T-cell (primary cell): ENCODE measurements around the gene ATP8A1. TPM values are rescaled to one million over a fixed set of nuclear protein-coding genes. Genes with fewer than 3 reads are reported as not detected.

Experiments used
- ATAC-seq, 4 experiments: fragments of 200-7000 bp in 3 of 4; fragments of 150-1000 bp in 1 of 4; cut with Tn5 transposase; replicated peaks in 1 of 4; 1 replicate in 3 of 4; 2 replicates in 1 of 4; pipeline ENCODE4 v1.10.0; 2021; ENCODE audit warnings: moderate library complexity in 3 of 4, mild to moderate bottlenecking in 2 of 4, moderate number of reproducible peaks in 1 of 4
- CTCF ChIA-PET, 2 donors: fragments of 300-600 bp; sonication (Branson Sonifier 250); formaldehyde crosslinking; loops; one replicate each; lab custom pipeline; 2022; ENCODE audit warnings: antibody characterized with exemption in 2 of 2; lab: Charles Lee
- POLR2A ChIA-PET, 2 donors: fragments of 300-600 bp; sonication (Branson Sonifier 250); formaldehyde crosslinking; loops; one replicate each; lab custom pipeline; 2022; ENCODE audit warnings: antibody characterized with exemption in 2 of 2; lab: Charles Lee
- DNase-seq, 35 experiments: peaks; one replicate each; pipeline versions ENCODE4 v3.0.0 to v3.0.0-alpha.2; 2013 to 2023
- H3K27ac ChIP-seq: one replicate; pipeline ENCODE4 v1.5.1; 2013; ENCODE audit warnings: low read length
- H3K27me3 ChIP-seq, 2 experiments: replicated peaks in 1 of 2; 1 replicate in 1 of 2; 2 replicates in 1 of 2; pipeline versions ENCODE4 v1.6.1 to v1.7.0; 2013; ENCODE audit warnings: low read length in 1 of 2, mixed read lengths in 1 of 2; ENCODE audit not compliant: control insufficient read depth in 2 of 2, insufficient read depth in 2 of 2; ENCODE audit errors: extremely low read depth in 1 of 2
- H3K36me3 ChIP-seq, 2 donors: 1 replicate in 1 of 2; 2 replicates in 1 of 2; pipeline versions ENCODE4 v1.6.1 to v1.7.0; 2013; ENCODE audit warnings: low read length in 1 of 2; ENCODE audit not compliant: control insufficient read depth in 2 of 2, insufficient read depth in 1 of 2; ENCODE audit errors: extremely low read depth in 1 of 2
- H3K4me1 ChIP-seq, 2 experiments: 1 replicate in 1 of 2; 2 replicates in 1 of 2; pipeline versions ENCODE4 v1.6.1 to v1.7.0; 2013; ENCODE audit warnings: low read length in 2 of 2, mixed read lengths in 1 of 2; ENCODE audit not compliant: insufficient read depth in 2 of 2, control insufficient read depth in 1 of 2; ENCODE audit errors: extremely low read depth in 1 of 2
- H3K4me3 ChIP-seq, 2 donors: 1 replicate in 1 of 2; 2 replicates in 1 of 2; pipeline versions ENCODE4 v1.5.1 to v1.7.0; 2013; ENCODE audit warnings: mild to moderate bottlenecking in 2 of 2, low read length in 1 of 2, moderate library complexity in 1 of 2; ENCODE audit not compliant: control insufficient read depth in 1 of 2; ENCODE audit errors: extremely low read depth in 1 of 2
- H3K9me3 ChIP-seq: 2 replicates; pipeline ENCODE4 v1.7.0; 2013
- H3K27ac Mint-ChIP-seq, 2 donors: one replicate each; pipeline ENCODE4 v1.8.0; 2020 to 2021; ENCODE audit warnings: mild to moderate bottlenecking in 2 of 2, mixed read lengths in 2 of 2
- H3K27me3 Mint-ChIP-seq, 2 donors: one replicate each; pipeline ENCODE4 v1.8.0; 2021 to 2022; ENCODE audit warnings: mixed read lengths in 2 of 2
- H3K36me3 Mint-ChIP-seq: one replicate; pipeline ENCODE4 v1.8.0; 2021; ENCODE audit warnings: mixed read lengths
- H3K4me1 Mint-ChIP-seq, 3 donors: one replicate each; pipeline ENCODE4 v1.8.0; 2020 to 2022; ENCODE audit warnings: mixed read lengths in 3 of 3, mild to moderate bottlenecking in 1 of 3
- H3K4me3 Mint-ChIP-seq, 3 donors: one replicate each; pipeline ENCODE4 v1.8.0; 2020 to 2022; ENCODE audit warnings: mild to moderate bottlenecking in 3 of 3, mixed read lengths in 3 of 3, moderate library complexity in 3 of 3
- H3K9me3 Mint-ChIP-seq, 3 donors: one replicate each; pipeline ENCODE4 v1.8.0; 2020 to 2022; ENCODE audit warnings: mixed read lengths in 3 of 3
- WGBS: methylation state at CpG from one replicate; pipeline ENCODE4 v1.1.5; 2013; ENCODE audit warnings: missing lambda C conversion rate; ENCODE audit not compliant: insufficient coverage; 5-methylcytosine and 5-hydroxymethylcytosine counted together
- total RNA-seq, 35 experiments: library from RNA in 6 of 35; stranded (reverse) in 6 of 35; fragments of 120-200 nt in 1 of 35; gene quantifications; one replicate each; pipeline versions ENCODE4 v1.2.1 to v1.2.4 and lab custom pipeline; 2013 to 2026

Gene ATP8A1
- total RNA-seq, 5 donors from 2014 or later (not counting 1 experiment from before 2014, with no cell fraction given): 33.7 to 73.2 (median 47.8) TPM

- Mint-ChIP-seq H3K4me1 (no peaks in the 10 kb centered on the region), H3K27me3 (no peaks in the 10 kb centered on the region), H3K36me3 (peaks cover 63% of the 10 kb centered on the region), H3K27ac (no peak overlapping the region), H3K4me3 (no peak overlapping the region), H3K9me3 (no peaks in the 10 kb centered on the region)
- no peaks in the 10 kb centered on the region for H3K27me3 ChIP-seq
- no peak overlapping the region for H3K27ac ChIP-seq
- ChIA-PET CTCF (no interaction called here), POLR2A (no interaction called here)
- ATAC-seq (no peak), DNase-seq (no peak)
- no peaks in the 10 kb centered on the region for H3K9me3 ChIP-seq
- peaks cover 0 to 36% of the 10 kb centered on the region in 2 donors for H3K36me3 ChIP-seq
- H3K4me1 ChIP-seq: no peaks in the 10 kb centered on the region
- no peak overlapping the region for H3K4me3 ChIP-seq
- WGBS: 100% methylated on average over 2 of the region's 4 CpGs
Measured at GRCh38 chr4:42411803-42412202, 245.1 kb downstream of the ATP8A1 start.

DNA sequence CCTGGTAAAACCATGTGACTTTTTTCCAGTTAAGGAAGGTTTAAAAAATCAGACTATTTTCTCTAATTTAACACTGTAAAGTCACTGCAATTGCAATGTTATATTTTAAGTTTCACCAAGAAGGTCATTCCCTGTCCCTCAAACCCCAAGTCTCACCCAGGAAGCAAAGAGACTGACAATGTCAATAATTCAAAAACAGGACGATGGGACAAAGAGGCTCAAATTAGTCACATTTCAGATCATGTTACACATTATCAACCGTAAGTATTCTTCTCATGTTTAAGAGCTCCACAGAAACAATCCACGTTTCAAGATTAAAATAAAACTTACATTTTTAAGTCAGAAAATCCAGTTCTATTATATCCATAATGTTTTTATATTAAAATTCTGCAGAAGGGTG lies 246.5 kb downstream of the ATP8A1 start:
- no peak for ATAC-seq
- no peaks in the 10 kb centered on the region for H3K27me3 ChIP-seq
- 100% methylated on average over 1 of the region's 3 CpGs for WGBS
- ChIA-PET POLR2A (no interaction called here), CTCF (no interaction called here)
- H3K4me1 Mint-ChIP-seq: no peaks in the 10 kb centered on the region
- no peaks in the 10 kb centered on the region for H3K4me1 ChIP-seq
- peaks cover 61% of the 10 kb centered on the region for H3K36me3 Mint-ChIP-seq
- H3K4me3 ChIP-seq: no peak overlapping the region
- no peak overlapping the region for H3K27ac ChIP-seq
- DNase-seq: no peak
- H3K9me3 Mint-ChIP-seq: no peaks in the 10 kb centered on the region
- no peak overlapping the region for H3K4me3 Mint-ChIP-seq
- no peaks in the 10 kb centered on the region for H3K27me3 Mint-ChIP-seq
- no peak overlapping the region for H3K27ac Mint-ChIP-seq
- no peaks in the 10 kb centered on the region for H3K9me3 ChIP-seq
- peaks cover 0 to 27% of the 10 kb centered on the region in 2 donors for H3K36me3 ChIP-seq

DNA sequence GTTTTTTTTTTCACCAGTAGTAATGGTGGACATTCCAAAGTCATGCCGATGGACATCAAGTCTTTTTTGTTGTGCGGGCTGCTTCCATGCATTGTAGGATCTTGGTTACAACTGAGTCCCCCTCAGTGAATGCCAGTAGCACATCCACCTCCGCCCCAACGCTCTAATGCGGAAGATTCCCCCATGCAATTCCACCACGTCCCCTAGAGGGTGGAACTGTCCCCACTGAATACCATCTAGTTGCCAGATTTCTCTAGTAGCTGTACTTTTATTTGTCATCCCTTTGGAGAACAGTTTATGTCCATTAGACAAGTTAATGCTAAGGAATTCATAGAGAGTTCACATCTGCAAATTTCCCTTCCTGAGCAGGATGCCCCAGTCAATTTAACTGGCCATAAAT lies 252.9 kb downstream of the ATP8A1 start:
- H3K27me3 Mint-ChIP-seq: peaks cover 30% of the 10 kb centered on the region in 2 donors
- Histone ChIP-seq H3K27me3 (peaks cover 13 to 20% of the 10 kb centered on the region in 2 experiments), H3K9me3 (no peaks in the 10 kb centered on the region), H3K4me3 (no peak overlapping the region), H3K36me3 (no peaks in the 10 kb centered on the region), H3K27ac (no peak overlapping the region), H3K4me1 (peaks cover 0 to 4% of the 10 kb centered on the region in 2 experiments)
- H3K36me3 Mint-ChIP-seq: peaks cover 17% of the 10 kb centered on the region
- 91% methylated on average over 4 of the region's 6 CpGs for WGBS
- no peak for ATAC-seq
- no peak overlapping the region for H3K4me3 Mint-ChIP-seq
- no peaks in the 10 kb centered on the region for H3K9me3 Mint-ChIP-seq
- ChIA-PET POLR2A (no interaction called here), CTCF (no interaction called here)
- H3K4me1 Mint-ChIP-seq: peaks cover 9 to 13% (median 13%) of the 10 kb centered on the region in 3 donors
- no peak overlapping the region for H3K27ac Mint-ChIP-seq
- DNase-seq: no peak

GRCh38 chr4:42401171-42401570 lies 255.7 kb downstream of the ATP8A1 start:
- Mint-ChIP-seq H3K4me1 (peaks cover 31 to 33% (median 33%) of the 10 kb centered on the region in 3 donors), H3K27me3 (peaks cover 44 to 53% of the 10 kb centered on the region in 2 donors), H3K36me3 (peaks cover 7% of the 10 kb centered on the region), H3K9me3 (no peaks in the 10 kb centered on the region), H3K4me3 (no peak overlapping the region), H3K27ac (no peak overlapping the region)
- no peak overlapping the region for H3K4me3 ChIP-seq
- CTCF ChIA-PET: no interaction called here
- H3K27ac ChIP-seq: no peak overlapping the region
- POLR2A ChIA-PET: no interaction called here
- DNase-seq (no peak), ATAC-seq (no peak)
- H3K27me3 ChIP-seq: peaks cover 18 to 47% of the 10 kb centered on the region in 2 experiments
- H3K9me3 ChIP-seq: no peaks in the 10 kb centered on the region
- WGBS: 59% methylated on average over 9 of the region's 9 CpGs
- H3K4me1 ChIP-seq: peaks cover 2 to 31% of the 10 kb centered on the region in 2 experiments
- H3K36me3 ChIP-seq: no peaks in the 10 kb centered on the region

DNA sequence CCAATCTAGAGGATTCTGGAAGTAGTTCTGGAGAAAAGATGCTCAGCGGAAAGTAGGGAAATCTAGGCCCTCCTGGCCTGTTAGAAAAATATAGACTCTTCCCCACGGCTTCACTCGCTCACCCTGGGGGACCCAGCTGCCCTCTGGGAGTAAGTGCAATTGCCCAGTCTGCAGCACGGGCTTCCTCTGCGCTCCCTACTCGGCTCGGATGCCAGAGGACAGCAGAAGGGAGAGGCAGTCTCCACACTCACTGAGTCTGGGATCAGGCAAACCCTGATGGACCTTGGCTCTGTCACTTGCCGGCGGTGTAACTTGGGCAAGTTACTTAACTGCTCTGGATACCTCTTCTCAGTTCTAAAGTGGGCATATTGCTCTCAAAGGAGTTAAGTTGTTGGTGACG lies 257.5 kb downstream of the ATP8A1 start:
- H3K27me3 Mint-ChIP-seq: peaks cover 48 to 63% of the 10 kb centered on the region in 2 donors
- H3K4me1 Mint-ChIP-seq: peaks cover 31 to 33% (median 33%) of the 10 kb centered on the region in 3 donors
- Histone ChIP-seq H3K36me3 (no peaks in the 10 kb centered on the region), H3K4me1 (peaks cover 2 to 31% of the 10 kb centered on the region in 2 experiments), H3K27ac (no peak overlapping the region), H3K4me3 (no peak overlapping the region), H3K9me3 (no peaks in the 10 kb centered on the region), H3K27me3 (peaks cover 23 to 48% of the 10 kb centered on the region in 2 experiments)
- POLR2A ChIA-PET: no interaction called here
- no peaks in the 10 kb centered on the region for H3K36me3 Mint-ChIP-seq
- no peak for ATAC-seq
- CTCF ChIA-PET: no interaction called here
- 21% methylated on average over 7 of the region's 10 CpGs for WGBS
- peak overlapping the region in 2 of 3 donors; percentile 55 to 70 for H3K4me3 Mint-ChIP-seq
- no peak overlapping the region for H3K27ac Mint-ChIP-seq
- no peak for DNase-seq
- no peaks in the 10 kb centered on the region for H3K9me3 Mint-ChIP-seq

DNA sequence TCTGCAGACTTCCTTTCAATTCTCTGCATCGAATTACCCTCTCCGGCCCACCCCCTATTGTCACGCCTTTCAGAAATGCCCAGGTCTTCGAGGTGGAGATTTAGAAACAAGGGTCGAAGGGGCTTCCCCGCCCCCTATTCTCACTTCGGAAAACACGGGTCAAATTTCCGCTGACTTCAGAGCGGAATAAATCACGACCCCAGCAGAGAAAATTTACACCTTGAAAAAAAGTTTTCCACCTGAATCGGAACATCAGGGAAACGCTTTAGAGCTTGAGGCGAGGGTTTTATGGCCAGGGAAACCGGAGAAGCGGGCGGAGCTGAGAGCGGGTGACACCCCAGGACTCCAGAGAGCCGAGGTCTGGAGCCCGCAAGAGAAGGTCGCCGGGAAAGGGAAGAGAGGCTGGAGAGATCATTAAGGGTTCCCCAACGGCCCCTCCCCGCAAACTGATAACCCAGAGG lies 258.0 kb downstream of the ATP8A1 start:
- H3K9me3 Mint-ChIP-seq: no peaks in the 10 kb centered on the region
- peaks cover 31 to 33% (median 33%) of the 10 kb centered on the region in 3 donors for H3K4me1 Mint-ChIP-seq
- ChIA-PET CTCF (no interaction called here), POLR2A (no interaction called here)
- ATAC-seq (no peak), DNase-seq (no peak)
- H3K36me3 ChIP-seq: no peaks in the 10 kb centered on the region
- peak overlapping the region; percentile 55 to 70 (median 59) for H3K4me3 Mint-ChIP-seq
- no peak overlapping the region for H3K27ac Mint-ChIP-seq
- H3K4me1 ChIP-seq: peaks cover 2 to 31% of the 10 kb centered on the region in 2 experiments
- 8% methylated on average over 12 of the region's 24 CpGs for WGBS
- no peak overlapping the region for H3K27ac ChIP-seq
- H3K36me3 Mint-ChIP-seq: no peaks in the 10 kb centered on the region
- H3K27me3 ChIP-seq: peaks cover 23 to 48% of the 10 kb centered on the region in 2 experiments
- no peaks in the 10 kb centered on the region for H3K9me3 ChIP-seq
- peaks cover 48 to 63% of the 10 kb centered on the region in 2 donors for H3K27me3 Mint-ChIP-seq
- peak overlapping the region in 1 of 2 donors; percentile 79 for H3K4me3 ChIP-seq
